Stimulated activated CD8-positive, alpha-beta memory T cell treated with anti-CD3 and anti-CD28 coated beads, Interleukin-4, amount 100 ng/mL, for 24 hours (primary cell): Measurements from ENCODE around the gene RGPD3.

Experiments
- DNase-seq: peaks from one replicate; pipeline ENCODE4 v3.0.0-alpha.2; 2020; ENCODE audit warnings: low read depth

Gene RGPD3

GRCh38 chr2:106342831-106343251, 125.4 kb downstream of the RGPD3 start:
- DNase-seq: no peak

- DNase-seq: no peak
Observed at GRCh38 chr2:106341666-106342065, 126.5 kb downstream of the RGPD3 start.
